Fibroblast of skin of back (primary cell): Measurements from ENCODE around the gene PTPRM.

Experiments
- DNase-seq: peaks from one replicate; pipeline ENCODE4 v3.0.0-alpha.2; 2013

Gene PTPRM

DNA sequence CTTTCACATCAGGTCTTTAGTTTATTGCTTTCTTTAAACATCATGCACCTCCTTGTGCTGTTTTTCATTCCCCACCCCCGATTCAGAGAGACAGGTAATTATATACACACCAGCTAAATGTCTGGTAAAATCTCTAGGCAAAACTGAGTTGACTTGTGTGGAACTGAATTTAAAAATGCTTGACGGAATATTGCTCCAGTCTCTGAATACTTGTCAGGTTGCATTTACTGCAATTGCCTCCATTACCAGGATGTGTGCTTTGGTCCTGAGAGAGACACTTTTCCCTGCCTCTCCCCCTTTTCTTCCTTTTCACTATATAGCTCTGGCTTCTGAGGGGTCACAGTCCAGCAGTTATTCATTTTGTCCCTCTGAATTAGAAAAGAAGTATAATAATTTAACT lies 104.0 kb downstream of the PTPRM start:
- no peak for DNase-seq

GRCh38 chr18:7676253-7676873 lies 109.2 kb downstream of the PTPRM start:
- no peak for DNase-seq

- DNase-seq = peak; percentile 27
These were observed 109.9 kb downstream of the PTPRM start for GRCh38 chr18:7677001-7677400.

DNA sequence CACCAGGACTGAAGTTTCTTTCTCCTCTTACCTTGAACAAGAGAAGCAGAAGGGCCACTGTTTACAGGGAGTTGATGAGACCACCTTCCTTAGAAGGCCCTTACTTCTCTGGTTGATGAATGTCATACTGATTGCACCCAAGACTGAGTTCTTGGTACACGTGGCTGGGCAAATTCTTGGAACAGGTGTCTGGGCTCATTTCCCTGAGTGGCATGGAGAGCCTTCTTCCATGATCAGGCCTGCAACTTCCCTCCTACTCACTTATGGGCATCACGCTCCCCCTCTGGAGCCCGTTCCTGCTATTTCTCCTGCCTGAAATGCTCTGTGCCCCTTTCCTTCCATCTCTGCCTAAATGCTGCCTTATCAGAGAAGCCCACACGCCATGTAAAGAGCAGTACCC lies 110.3 kb downstream of the PTPRM start:
- no peak for DNase-seq

DNA sequence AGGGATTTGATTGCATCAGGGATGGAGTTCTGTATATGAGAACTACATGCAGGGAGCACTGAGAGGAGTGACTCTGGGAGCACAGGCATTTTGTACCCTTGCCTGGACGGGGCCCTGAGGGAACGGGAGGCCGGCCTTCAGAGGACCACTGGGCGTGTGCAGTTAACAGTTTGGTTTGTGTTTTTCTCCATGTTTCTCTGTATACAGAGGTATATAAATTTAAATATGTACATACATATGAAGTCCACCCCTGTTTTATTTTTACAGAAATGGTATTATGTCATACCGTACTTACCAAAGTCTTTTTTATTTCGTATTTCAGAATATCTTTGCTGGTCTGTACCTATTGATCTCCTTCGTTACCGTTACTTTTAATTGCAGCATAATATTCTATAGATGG lies 111.3 kb downstream of the PTPRM start:
- DNase-seq = no peak

DNA sequence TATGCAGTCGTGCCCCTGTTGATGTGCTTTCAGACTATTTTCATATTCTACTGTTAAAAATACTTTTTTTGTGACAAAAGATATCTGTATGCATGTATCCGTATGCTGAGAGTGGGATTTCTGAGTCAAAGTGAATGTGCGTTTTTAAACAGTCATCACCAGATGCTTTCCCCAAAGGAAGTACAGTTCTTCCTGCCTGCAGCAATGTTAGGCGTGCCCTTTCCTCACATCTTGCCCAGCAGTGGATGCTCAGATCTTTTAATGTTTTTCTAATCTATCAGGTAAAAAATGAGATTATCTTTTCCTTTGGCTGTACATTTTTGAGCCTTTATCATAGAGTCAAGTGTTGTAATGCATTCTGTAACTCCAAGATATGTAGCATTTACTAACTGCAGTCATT lies 111.7 kb downstream of the PTPRM start:
- peak; percentile 6 for DNase-seq

- no peak for DNase-seq
These were observed 114.2 kb downstream of the PTPRM start for GRCh38 chr18:7681298-7681697.

DNA sequence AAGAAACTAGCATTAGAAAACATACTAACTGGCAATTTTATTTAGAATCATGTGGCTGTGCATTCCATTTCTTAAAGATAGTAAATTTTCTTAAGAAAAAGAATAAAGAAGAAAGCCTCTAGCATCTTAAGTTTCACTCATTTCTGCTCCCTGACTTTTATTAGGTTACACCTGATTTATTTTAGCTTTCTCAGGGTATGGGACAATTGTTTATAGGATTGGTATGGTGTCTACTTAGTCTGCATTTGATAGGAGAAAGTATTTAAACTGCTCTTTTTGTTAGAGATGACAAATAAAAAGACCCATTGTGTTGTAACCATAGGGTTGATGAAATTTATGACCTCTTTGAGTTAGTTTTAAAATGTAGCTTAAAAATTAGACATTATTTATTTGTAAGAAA lies 115.2 kb downstream of the PTPRM start:
- no peak for DNase-seq

- no peak for DNase-seq
These were observed 116.6 kb downstream of the PTPRM start for GRCh38 chr18:7683753-7684152.

DNA sequence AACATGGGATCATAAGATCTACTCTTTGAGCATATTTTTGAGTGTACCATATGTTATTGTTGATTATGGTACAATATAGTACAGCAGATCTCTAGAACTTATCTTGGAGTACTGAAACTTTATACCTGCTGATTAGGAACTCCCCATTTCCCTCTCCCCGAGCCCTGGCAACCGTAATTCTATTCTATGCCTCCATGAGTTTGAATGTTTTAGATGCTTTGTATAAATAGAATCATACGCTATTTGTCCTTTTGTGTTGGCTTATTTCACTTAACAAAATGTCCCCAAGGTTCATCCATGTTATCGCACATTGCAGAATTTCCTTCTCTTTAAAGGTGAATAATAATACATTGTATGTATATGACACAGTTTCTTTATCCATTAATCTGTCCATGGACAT lies 117.2 kb downstream of the PTPRM start:
- no peak for DNase-seq

GRCh38 chr18:7684966-7685365 lies 117.8 kb downstream of the PTPRM start:
- DNase-seq = peak; percentile 24

DNA sequence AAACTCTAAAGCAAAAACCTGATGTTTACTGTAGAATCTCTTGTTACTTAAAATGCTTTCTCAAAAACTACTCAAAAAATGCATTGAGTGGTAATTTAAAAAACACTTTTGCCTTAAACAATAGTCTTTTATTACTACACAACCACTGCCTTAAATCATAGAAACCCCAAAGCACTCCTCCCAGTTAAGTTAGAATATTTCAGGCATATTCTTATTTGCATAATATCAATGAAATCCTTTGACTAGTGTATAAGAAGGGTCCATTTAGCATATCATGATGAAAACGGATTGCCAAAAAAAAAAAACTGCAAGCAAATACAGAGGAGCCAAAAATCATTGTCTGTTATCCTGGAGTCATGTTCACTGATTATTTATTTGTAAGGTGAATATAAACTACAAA lies 119.2 kb downstream of the PTPRM start:
- DNase-seq = no peak

DNA sequence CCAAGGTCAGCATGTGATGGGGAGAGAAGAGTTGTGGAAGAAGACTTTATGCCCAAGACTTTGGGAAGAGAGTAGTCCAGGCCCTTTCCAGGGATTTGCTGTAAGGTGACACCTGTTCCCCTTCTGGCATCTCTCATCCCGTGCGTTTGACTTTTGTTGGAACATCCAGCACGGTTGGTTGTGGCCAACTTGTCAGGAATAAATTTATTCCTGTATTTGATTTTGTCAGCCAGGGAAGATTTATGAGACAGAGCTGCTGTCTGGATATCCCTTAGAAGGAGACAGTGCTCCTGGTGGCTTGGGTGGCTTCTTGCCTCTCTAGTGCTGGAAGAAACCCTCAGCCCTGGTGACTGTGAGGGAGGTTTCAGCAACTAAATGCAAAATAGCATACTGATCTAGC lies 121.5 kb downstream of the PTPRM start:
- DNase-seq = no peak

DNA sequence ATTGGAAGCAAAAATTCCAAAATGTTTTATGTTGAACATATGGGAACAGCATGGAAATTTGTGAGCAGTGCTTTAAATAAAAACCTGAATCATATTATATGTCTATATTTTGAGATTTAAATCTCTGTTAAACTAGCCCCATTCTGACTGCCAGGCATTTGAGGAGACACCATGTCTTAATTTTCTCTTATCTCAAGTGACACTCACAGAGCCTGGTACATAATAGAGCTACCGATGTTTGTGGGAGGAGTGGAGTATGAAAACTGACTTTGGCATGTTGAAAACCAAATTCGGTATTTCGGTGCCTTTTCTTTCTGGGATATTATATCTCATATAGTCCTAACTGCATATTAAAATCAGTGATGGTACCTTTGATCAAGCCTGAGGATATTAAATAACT lies 124.1 kb downstream of the PTPRM start:
- DNase-seq = no peak

DNA sequence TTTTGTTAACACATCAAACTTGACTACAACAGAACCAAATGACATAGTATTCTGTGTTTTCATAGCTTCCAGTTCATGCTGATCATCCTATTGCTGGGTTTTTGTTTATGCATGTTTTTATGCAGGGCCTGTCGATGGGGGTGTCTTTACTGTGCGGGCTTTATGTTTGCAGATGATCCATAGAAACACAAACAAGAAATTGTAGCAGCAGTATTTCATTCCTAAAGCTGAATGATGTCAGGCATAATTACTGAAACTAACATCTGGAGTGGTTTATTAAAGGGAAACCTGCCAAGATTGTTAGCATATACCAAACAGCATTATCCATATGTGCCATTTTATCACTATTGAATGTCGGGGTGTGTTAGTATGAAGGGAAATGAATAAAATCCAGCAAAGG lies 129.7 kb downstream of the PTPRM start:
- DNase-seq = peak; percentile 32

GRCh38 chr18:7697306-7697705 lies 130.2 kb downstream of the PTPRM start:
- DNase-seq = no peak

DNA sequence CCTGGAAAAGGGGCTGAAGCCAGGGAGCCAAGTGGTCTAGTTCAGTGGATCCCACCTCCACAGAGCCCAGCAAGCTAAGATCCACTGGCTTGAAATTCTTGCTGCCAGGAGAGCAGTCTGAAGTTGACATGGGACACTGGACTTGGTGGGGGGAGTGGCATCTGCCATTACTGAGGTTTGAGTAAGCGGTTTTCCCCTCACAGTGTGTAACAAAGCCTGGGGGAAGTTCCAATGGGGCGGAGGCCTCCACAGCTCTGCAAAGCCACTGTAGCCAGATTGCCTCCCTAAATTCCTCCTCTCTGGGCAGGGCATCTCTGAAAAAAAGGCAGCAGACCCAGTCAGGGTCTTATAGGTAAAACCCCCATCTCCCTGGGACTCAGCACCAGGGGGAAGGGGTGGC lies 144.4 kb downstream of the PTPRM start:
- DNase-seq = no peak

GRCh38 chr18:7720395-7720794 lies 153.3 kb downstream of the PTPRM start:
- no peak for DNase-seq

- no peak for DNase-seq
These were observed 154.4 kb downstream of the PTPRM start for GRCh38 chr18:7721532-7721931.

DNA sequence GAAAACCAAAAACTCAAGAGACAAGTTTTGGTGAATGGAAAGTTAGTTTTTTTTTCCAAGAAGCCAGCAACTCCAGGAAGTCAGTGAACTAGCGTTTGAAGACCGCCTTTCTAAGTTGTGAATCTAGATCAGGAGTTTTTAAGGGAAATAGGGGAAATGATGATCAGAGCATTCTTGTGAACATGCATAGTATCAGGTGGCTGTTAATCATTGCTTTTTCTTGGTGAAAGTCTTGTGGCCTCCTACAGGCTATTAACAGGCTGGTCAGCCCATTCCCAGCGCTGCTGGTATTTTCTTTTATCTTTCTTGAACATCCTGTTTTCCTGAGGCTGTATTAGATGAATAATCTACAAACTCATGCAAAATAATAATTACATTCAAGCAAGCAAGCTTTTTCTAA lies 155.8 kb downstream of the PTPRM start:
- no peak for DNase-seq

DNA sequence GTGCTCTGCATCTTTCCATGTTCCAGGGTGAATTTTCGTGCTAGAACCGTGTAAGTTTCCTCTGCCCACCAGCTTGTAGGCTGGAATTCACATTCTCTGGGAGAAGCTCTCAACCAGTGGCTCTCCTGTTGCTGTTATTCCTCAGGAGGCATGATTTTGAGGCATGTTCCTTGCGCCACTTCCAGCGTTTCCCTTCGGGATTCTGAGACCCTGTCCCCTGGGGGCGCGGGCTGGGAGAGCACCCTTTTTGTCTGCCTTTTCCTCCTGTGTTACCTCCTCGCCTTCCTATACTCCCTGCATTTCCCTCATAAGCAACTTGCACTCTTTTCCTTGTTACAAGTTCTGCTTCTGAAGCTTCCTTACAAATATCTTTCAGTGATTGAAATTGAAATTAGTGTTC lies 156.4 kb downstream of the PTPRM start:
- no peak for DNase-seq

GRCh38 chr18:7725473-7725872 lies 158.4 kb downstream of the PTPRM start:
- no peak for DNase-seq

DNA sequence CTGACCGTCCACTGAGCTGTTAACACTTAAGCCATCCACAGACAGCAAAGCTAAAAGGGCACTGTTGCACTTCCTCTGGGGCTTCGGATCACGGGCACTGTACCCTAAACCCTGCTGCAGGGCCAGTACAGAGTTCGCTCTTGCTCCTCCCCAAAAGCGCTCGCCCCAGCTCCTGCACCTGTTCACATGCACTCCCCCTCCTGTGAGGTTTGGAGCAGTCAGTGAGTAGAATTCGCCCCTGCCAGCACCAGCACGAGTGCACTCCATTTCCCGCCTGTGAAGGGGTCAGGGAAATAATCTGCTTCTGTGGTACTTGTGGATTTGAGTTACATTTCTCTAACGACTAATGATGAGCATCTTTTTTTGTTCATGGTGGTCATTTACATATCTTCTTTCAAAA lies 158.8 kb downstream of the PTPRM start:
- no peak for DNase-seq

DNA sequence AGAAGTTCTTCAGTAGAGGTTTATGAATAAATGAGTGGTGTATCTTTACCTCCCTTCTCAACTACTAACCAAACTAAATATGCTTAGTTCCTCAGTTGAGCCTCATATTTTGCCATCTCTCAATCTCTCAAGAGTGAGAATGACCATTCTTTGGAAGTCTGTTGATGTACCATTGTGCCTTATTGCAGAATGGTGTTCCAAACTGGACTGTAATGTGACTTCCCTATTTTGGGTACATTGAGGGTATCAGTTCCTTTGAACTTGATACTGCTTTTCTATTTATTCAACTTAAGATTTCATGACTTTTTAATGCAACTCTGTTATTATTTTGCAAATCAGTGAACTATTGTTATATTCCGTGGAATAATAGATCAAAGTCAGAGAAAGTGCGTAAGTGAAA lies 159.4 kb downstream of the PTPRM start:
- DNase-seq = no peak

DNA sequence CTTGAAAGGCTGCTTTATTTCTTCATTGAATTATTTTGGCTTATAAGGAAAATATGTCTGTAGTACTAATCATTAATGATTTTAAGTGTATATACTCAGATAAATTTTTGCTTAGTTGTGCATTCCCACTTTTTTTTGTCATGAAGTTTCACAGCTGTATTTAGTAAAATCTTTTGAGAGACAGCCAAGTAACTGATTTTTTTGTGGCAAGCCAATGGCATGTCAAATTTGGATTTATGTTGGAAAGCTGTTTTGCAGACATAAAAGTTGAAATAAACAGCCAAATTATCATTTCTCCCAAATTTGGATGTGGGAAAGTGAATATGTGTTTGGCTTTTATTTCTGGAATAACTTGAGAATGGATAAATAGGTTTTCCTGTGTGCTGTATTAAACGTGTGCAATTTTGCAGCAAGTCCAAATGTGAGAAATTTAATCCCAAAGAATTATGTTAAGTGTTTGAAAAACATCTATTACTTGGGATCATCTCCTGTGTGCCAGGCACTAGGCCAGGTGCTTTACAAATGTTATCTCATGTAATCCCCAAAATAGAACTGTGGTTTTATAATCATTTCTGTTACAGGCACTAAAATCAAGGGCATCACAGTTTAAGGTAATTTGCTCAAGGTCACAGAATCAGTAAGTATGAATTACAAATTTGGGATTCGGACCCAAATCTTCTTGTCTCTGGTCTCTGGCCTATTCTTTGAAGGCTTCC lies 160.4 kb downstream of the PTPRM start:
- DNase-seq = no peak
